ENCODE measurements around the gene EIF2S3B. TPM values are rescaled to one million over a fixed set of nuclear protein-coding genes. Genes with fewer than 3 reads are reported as not detected.

The EIF2S3B gene
- total and polyA plus RNA-seq, 2 of the 4 experiments (the other 2 are of a cell fraction): 0.39 to 6.8 TPM

DNA sequence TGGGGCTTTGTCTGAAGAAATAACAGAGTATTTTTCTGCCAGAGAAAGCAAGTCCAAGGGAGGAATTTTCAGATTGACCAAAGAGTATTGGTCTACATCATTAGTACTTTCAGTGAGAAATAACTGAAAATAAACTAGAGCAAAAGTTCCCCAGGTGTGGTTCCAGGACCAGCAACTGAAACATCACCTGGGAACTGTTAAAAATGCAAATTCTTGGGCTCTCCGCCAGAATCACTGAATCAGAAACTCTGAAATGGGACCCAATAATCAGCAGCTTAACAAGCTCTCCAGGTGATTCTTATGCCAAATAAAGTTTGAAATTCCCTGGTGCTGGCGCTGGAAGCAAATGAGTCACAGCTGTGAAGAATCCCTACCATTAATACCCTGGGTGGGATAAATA is 52.1 kb downstream of the EIF2S3B start:
- H2BK20ac ChIP-seq (ENCODE audit: low read depth, low read length): no peak overlapping the region
- peaks cover 20% of the 10 kb centered on the region for H3K27me3 ChIP-seq (ENCODE audit: control insufficient read depth, insufficient read depth, low read length)
- ATAC-seq (ENCODE audit: low read depth) (no peak), DNase-seq (no peak)
- no peaks in the 10 kb centered on the region for H3K79me1 ChIP-seq (ENCODE audit: low read depth in 1 of 2, low read length in 2 of 2)
- no peak overlapping the region for H2AK5ac ChIP-seq (ENCODE audit: low read depth, low read length)
- no peak overlapping the region for H2AFZ ChIP-seq (replicated peaks; ENCODE audit: low read length, poor library complexity)
- in situ Hi-C loops (cut with MboI; ENCODE audit: low sequenced_read_pairs) (loop anchor here (10.0 kb wide), 1 partner anchor 233 kb away; no protein-coding TSS in a partner anchor), dilution Hi-C loops (cut with HindIII; ENCODE audit: low sequenced_read_pairs, unreplicated experiment) (no loop called here), intact Hi-C loops (cut with micrococcal nuclease) (loop anchor here (2.0 kb wide), 1 partner anchor 525 kb away; no protein-coding TSS in a partner anchor)
- H3K4me3 ChIP-seq (ENCODE audit: insufficient read depth, low read depth, low read length): no peak overlapping the region
- H4K8ac ChIP-seq (ENCODE audit: low read depth in 2 of 2, low read length in 2 of 2): no peak overlapping the region
- H3K56ac ChIP-seq (ENCODE audit: extremely low read depth, insufficient read depth, low read length): no peak overlapping the region
- no peak overlapping the region for H4K5ac ChIP-seq (ENCODE audit: low read depth, low read length)
- CTCF ChIA-PET: no interaction called here
- POLR2A ChIA-PET (ENCODE audit: unreplicated experiment): no interaction called here
- no TSS peak for BruUV-seq (replicated peaks)
- no peaks in the 10 kb centered on the region for H3K9me3 ChIP-seq (ENCODE audit: control insufficient read depth, insufficient read depth, low read length)
- H3K4me2 ChIP-seq (ENCODE audit: low read depth, low read length): no peak overlapping the region
- TF ChIP-seq FOS (IDR thresholded peaks at IDR 0.05; ENCODE audit: low read depth, low read length) (no peak), MAFK (IDR thresholded peaks at IDR 0.05; ENCODE audit: low read depth, low read length) (no peak), POLR2A (IDR thresholded peaks at IDR 0.05; ENCODE audit: low read depth, low read length) (no peak), NFE2L2 (IDR thresholded peaks at IDR 0.05; ENCODE audit: low read depth, low read length) (no peak), RAD21 (IDR thresholded peaks at IDR 0.05; ENCODE audit: low read length) (no peak)
- TF ChIP-seq, protein P1, sequence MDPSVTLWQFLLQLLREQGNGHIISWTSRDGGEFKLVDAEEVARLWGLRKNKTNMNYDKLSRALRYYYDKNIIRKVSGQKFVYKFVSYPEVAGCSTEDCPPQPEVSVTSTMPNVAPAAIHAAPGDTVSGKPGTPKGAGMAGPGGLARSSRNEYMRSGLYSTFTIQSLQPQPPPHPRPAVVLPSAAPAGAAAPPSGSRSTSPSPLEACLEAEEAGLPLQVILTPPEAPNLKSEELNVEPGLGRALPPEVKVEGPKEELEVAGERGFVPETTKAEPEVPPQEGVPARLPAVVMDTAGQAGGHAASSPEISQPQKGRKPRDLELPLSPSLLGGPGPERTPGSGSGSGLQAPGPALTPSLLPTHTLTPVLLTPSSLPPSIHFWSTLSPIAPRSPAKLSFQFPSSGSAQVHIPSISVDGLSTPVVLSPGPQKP (IDR thresholded peaks at IDR 0.05; ENCODE audit: borderline replicate concordance, low read depth, low read length): no peak
- H3K14ac ChIP-seq (replicated peaks; ENCODE audit: low read depth, low read length): no peak overlapping the region
- no peak overlapping the region for H3K23ac ChIP-seq (ENCODE audit: low read depth, low read length)
- no peak overlapping the region for H2BK120ac ChIP-seq (ENCODE audit: low read depth, low read length)
- H3K9ac ChIP-seq (ENCODE audit: low read depth, low read length): no peak overlapping the region
- no peak overlapping the region for H2BK5ac ChIP-seq (ENCODE audit: low read depth, low read length, poor library complexity, severe bottlenecking)
- H4K20me1 ChIP-seq (ENCODE audit: insufficient read depth, low read length): no peaks in the 10 kb centered on the region
- H4K91ac ChIP-seq (ENCODE audit: insufficient read depth, low read depth, low read length): no peak overlapping the region
- H3K27ac ChIP-seq (ENCODE audit: insufficient read depth, low read length): no peak overlapping the region
- no peak overlapping the region for H2AK9ac ChIP-seq (replicated peaks; ENCODE audit: low read depth, low read length, poor library complexity)
- H3K4me1 ChIP-seq (ENCODE audit: control insufficient read depth, insufficient read depth, low read length): no peaks in the 10 kb centered on the region
- H3K18ac ChIP-seq (ENCODE audit: low read depth, low read length): no peak overlapping the region
- H3K4ac ChIP-seq (ENCODE audit: low read depth, low read length): no peak overlapping the region
- H2BK15ac ChIP-seq (ENCODE audit: low read depth, low read length): no peak overlapping the region
- no peaks in the 10 kb centered on the region for H3K9me1 ChIP-seq (ENCODE audit: insufficient read depth, low read length)
- WGBS, 2 experiments (ENCODE audit: extremely low coverage in 2 of 2, insufficient read length in 1 of 2): no CpG with 5 or more reads among the region's 2 CpGs
- no peaks in the 10 kb centered on the region for H3K36me3 ChIP-seq (ENCODE audit: control insufficient read depth, insufficient read depth, low read length)

Small RNAs within 50 kb of the gene (microRNA-seq; reads per million reads assigned to microRNA genes)
- not detected for gene SLC25A39P2 (ENCODE audit: insufficient read depth, insufficient read length)

Small RNAs within 50 kb of the gene (small RNA-seq; reads per million reads assigned to genes)
- 0 reads per million in 5 experiments for gene SLC25A39P2

Other genes with a start within 250 kb of the EIF2S3B start
- under 0.01 TPM in 2 replicates for gene KLRD1, start 198.0 kb upstream of the EIF2S3B start, total RNA-seq (2012; rRNA removed)
- under 0.01 and 0.10 TPM in 2 replicates for gene KLRD1, start 198.0 kb upstream of the EIF2S3B start, polyA plus RNA-seq (2012; rRNA removed)
- gene KLRK1, start 115.8 kb upstream of the EIF2S3B start, total RNA-seq (2012; rRNA removed): not detected in 2 replicates
- not detected in 2 replicates for gene KLRK1, start 115.8 kb upstream of the EIF2S3B start, polyA plus RNA-seq (2012; rRNA removed)
- gene KLRC4, start 96.1 kb upstream of the EIF2S3B start, total RNA-seq (2012; rRNA removed): not detected in 2 replicates
- not detected in 2 replicates for gene KLRC4, start 96.1 kb upstream of the EIF2S3B start, polyA plus RNA-seq (2012; rRNA removed)
- gene KLRC3, start 85.3 kb upstream of the EIF2S3B start, total RNA-seq (2012; rRNA removed): not detected in 2 replicates
- gene KLRC3, start 85.3 kb upstream of the EIF2S3B start, polyA plus RNA-seq (2012; rRNA removed): not detected in 2 replicates
- gene KLRC2, start 69.9 kb upstream of the EIF2S3B start, total RNA-seq (2012; rRNA removed): not detected in 2 replicates
- not detected in 2 replicates for gene KLRC2, start 69.9 kb upstream of the EIF2S3B start, polyA plus RNA-seq (2012; rRNA removed)
- gene KLRC1, start 52.5 kb upstream of the EIF2S3B start, total RNA-seq (2012; rRNA removed): not detected in 2 replicates
- gene KLRC1, start 52.5 kb upstream of the EIF2S3B start, polyA plus RNA-seq (2012; rRNA removed): not detected in 2 replicates
- gene MAGOHB, start 107.7 kb downstream of the EIF2S3B start, total RNA-seq (2012; rRNA removed): 6.3 and 23.3 TPM in 2 replicates
- gene MAGOHB, start 107.7 kb downstream of the EIF2S3B start, polyA plus RNA-seq (2012; rRNA removed): 15.6 and 20.3 TPM in 2 replicates
- gene STYK1, start 168.2 kb downstream of the EIF2S3B start, total RNA-seq (2012; rRNA removed): 0.72 and 1.1 TPM in 2 replicates
- 0.34 and 0.36 TPM in 2 replicates for gene STYK1, start 168.2 kb downstream of the EIF2S3B start, polyA plus RNA-seq (2012; rRNA removed)
- 33.7 and 60.8 TPM in 2 replicates for gene YBX3, start 217.4 kb downstream of the EIF2S3B start, total RNA-seq (2012; rRNA removed)
- 131 and 132 TPM in 2 replicates for gene YBX3, start 217.4 kb downstream of the EIF2S3B start, polyA plus RNA-seq (2012; rRNA removed)